IMR-90 (cell line): ENCODE measurements around the gene ACSF2. TPM values are rescaled to one million over a fixed set of nuclear protein-coding genes. Genes with fewer than 3 reads are reported as not detected.
A peak's percentile ranks its signal among the peaks of the same experiment; 100 is the strongest.

Source experiments
- ATAC-seq: fragments of 200-7000 bp; cut with Tn5 transposase; 2 replicates; pipeline ENCODE4 v1.9.1; 2020; ENCODE audit warnings: low read depth, mild to moderate bottlenecking, moderate library complexity
- BruUV-seq: library from RNA; stranded (reverse); fragments of 400-500 nt; replicated peaks from 2 replicates; lab custom pipeline; 2021; lab: Mats Ljungman, UMichigan
- CTCF ChIA-PET: fragments of 300-600 bp; formaldehyde crosslinking; extraction: SDS; loops from one replicate; lab custom pipeline; 2021; ENCODE audit warnings: antibody characterized with exemption; lab: Yijun Ruan, JAX
- POLR2A ChIA-PET: fragments of 300-600 bp; sonication (Branson Sonifier 250); formaldehyde crosslinking; loops from one replicate; lab custom pipeline; 2022; ENCODE audit warnings: antibody characterized with exemption; ENCODE audit not compliant: unreplicated experiment; lab: Charles Lee
- DNase-seq: peaks from one replicate; pipeline ENCODE4 v3.0.0; 2013
- H2AFZ ChIP-seq: replicated peaks from 2 replicates; pipeline ENCODE3; 2013; ENCODE audit warnings: low read length, mild to moderate bottlenecking; ENCODE audit not compliant: poor library complexity
- H2AK5ac ChIP-seq: 2 replicates; pipeline ENCODE4 v1.6.1; 2013; ENCODE audit warnings: low read depth, low read length, inconsistent platforms
- H2AK9ac ChIP-seq: replicated peaks from 2 replicates; pipeline ENCODE3; 2013; ENCODE audit warnings: mild to moderate bottlenecking, low read depth, low read length, moderate library complexity; ENCODE audit not compliant: poor library complexity
- H2BK120ac ChIP-seq: 2 replicates; pipeline ENCODE4 v1.6.1; 2013; ENCODE audit warnings: low read depth, low read length, inconsistent platforms
- H2BK15ac ChIP-seq: 3 replicates; pipeline ENCODE4 v1.6.1; 2013; ENCODE audit warnings: low read depth, low read length, inconsistent platforms
- H2BK20ac ChIP-seq: 2 replicates; pipeline ENCODE4 v1.6.1; 2013; ENCODE audit warnings: low read depth, mild to moderate bottlenecking, inconsistent platforms, low read length, moderate library complexity
- H2BK5ac ChIP-seq: 2 replicates; pipeline ENCODE4 v1.6.1; 2013; ENCODE audit warnings: mild to moderate bottlenecking, low read depth, low read length, inconsistent platforms; ENCODE audit not compliant: poor library complexity, severe bottlenecking
- H3K14ac ChIP-seq: replicated peaks from 2 replicates; pipeline ENCODE4 v1.6.1; 2013; ENCODE audit warnings: low read depth, low read length, inconsistent platforms
- H3K18ac ChIP-seq: 2 replicates; pipeline ENCODE4 v1.6.1; 2013; ENCODE audit warnings: low read depth, low read length, control low read depth
- H3K23ac ChIP-seq: 2 replicates; pipeline ENCODE4 v1.6.1; 2013; ENCODE audit warnings: low read depth, low read length, inconsistent platforms
- H3K27ac ChIP-seq: 2 replicates; pipeline ENCODE4 v1.5.1; 2013; ENCODE audit warnings: mild to moderate bottlenecking, control low read depth, low read length; ENCODE audit not compliant: insufficient read depth
- H3K27me3 ChIP-seq: 2 replicates; pipeline ENCODE4 v1.6.1; 2013; ENCODE audit warnings: low read length; ENCODE audit not compliant: control insufficient read depth, insufficient read depth
- H3K36me3 ChIP-seq: 2 replicates; pipeline ENCODE4 v1.6.1; 2013; ENCODE audit warnings: low read length, mixed read lengths; ENCODE audit not compliant: control insufficient read depth, insufficient read depth
- H3K4ac ChIP-seq: 2 replicates; pipeline ENCODE4 v1.6.1; 2013; ENCODE audit warnings: low read depth, low read length, inconsistent platforms
- H3K4me1 ChIP-seq: 2 replicates; pipeline ENCODE4 v1.6.1; 2013; ENCODE audit warnings: low read length, mixed read lengths; ENCODE audit not compliant: control insufficient read depth, insufficient read depth
- H3K4me2 ChIP-seq: 2 replicates; pipeline ENCODE4 v1.6.1; 2013; ENCODE audit warnings: low read depth, mild to moderate bottlenecking, control low read depth, low read length, moderate library complexity
- H3K4me3 ChIP-seq: 2 replicates; pipeline ENCODE4 v1.5.1; 2013; ENCODE audit warnings: low read depth, mild to moderate bottlenecking, control low read depth, low read length, moderate library complexity; ENCODE audit not compliant: insufficient read depth
- H3K56ac ChIP-seq: 2 replicates; pipeline ENCODE4 v1.6.1; 2013; ENCODE audit warnings: low read length, inconsistent platforms; ENCODE audit not compliant: insufficient read depth; ENCODE audit errors: extremely low read depth
- H3K79me1 ChIP-seq, 2 experiments: 2 replicates each; pipeline ENCODE4 v1.6.1; 2013; ENCODE audit warnings: low read length in 2 of 2, inconsistent platforms in 1 of 2, low read depth in 1 of 2
- H3K9ac ChIP-seq: 2 replicates; pipeline ENCODE4 v1.6.1; 2013; ENCODE audit warnings: low read depth, low read length, control low read depth
- H3K9me1 ChIP-seq: 2 replicates; pipeline ENCODE4 v1.6.1; 2013; ENCODE audit warnings: low read length, inconsistent platforms; ENCODE audit not compliant: insufficient read depth
- H3K9me3 ChIP-seq: 2 replicates; pipeline ENCODE4 v1.6.1; 2013; ENCODE audit warnings: low read length; ENCODE audit not compliant: control insufficient read depth, insufficient read depth
- H4K20me1 ChIP-seq: 2 replicates; pipeline ENCODE4 v1.6.1; 2013; ENCODE audit warnings: low read length, inconsistent platforms; ENCODE audit not compliant: insufficient read depth
- H4K5ac ChIP-seq: 2 replicates; pipeline ENCODE4 v1.6.1; 2013; ENCODE audit warnings: mild to moderate bottlenecking, low read depth, low read length, control low read depth
- H4K8ac ChIP-seq, 2 experiments: 2 replicates each; pipeline ENCODE4 v1.6.1; 2013; ENCODE audit warnings: low read depth in 2 of 2, low read length in 2 of 2, control low read depth in 1 of 2, inconsistent platforms in 1 of 2
- H4K91ac ChIP-seq: 2 replicates; pipeline ENCODE4 v1.6.1; 2013; ENCODE audit warnings: low read depth, low read length, inconsistent platforms; ENCODE audit not compliant: insufficient read depth
- CEBPB ChIP-seq: IDR thresholded peaks from 2 replicates; pipeline ENCODE4 v1.6.1; 2012; ENCODE audit warnings: low read depth, low read length, improper control_type of control experiment
- CHD1 ChIP-seq: IDR thresholded peaks from 2 replicates; pipeline ENCODE4 v1.6.1; 2012; ENCODE audit warnings: low read depth, low read length, improper control_type of control experiment
- MAFK ChIP-seq: IDR thresholded peaks from 2 replicates; pipeline ENCODE4 v1.6.1; 2012; ENCODE audit warnings: low read depth, low read length, improper control_type of control experiment
- MXI1 ChIP-seq: IDR thresholded peaks from 2 replicates; pipeline ENCODE4 v1.6.1; 2012; ENCODE audit warnings: low read depth, mild to moderate bottlenecking, low read length, moderate library complexity, borderline replicate concordance
- NFE2L2 ChIP-seq: fragments of 150-350 bp; IDR thresholded peaks from 2 replicates; pipeline ENCODE4 v1.6.1; 2016; ENCODE audit warnings: low read depth, mild to moderate bottlenecking, low read length
- POLR2A ChIP-seq: IDR thresholded peaks from 2 replicates; pipeline ENCODE4 v1.6.1; 2012; ENCODE audit warnings: mild to moderate bottlenecking, low read depth, low read length
- RCOR1 ChIP-seq: IDR thresholded peaks from 2 replicates; pipeline ENCODE4 v1.6.1; 2012; ENCODE audit warnings: mild to moderate bottlenecking, low read length, improper control_type of control experiment; ENCODE audit not compliant: insufficient replicate concordance
- RFX5 ChIP-seq: IDR thresholded peaks from 2 replicates; pipeline ENCODE4 v1.8.0; 2012; ENCODE audit warnings: low read depth, mild to moderate bottlenecking, low read length, moderate library complexity
- SMC3 ChIP-seq: fragments of 150-350 bp; IDR thresholded peaks from 2 replicates; pipeline ENCODE4 v1.6.1; 2016; ENCODE audit warnings: low read depth, mild to moderate bottlenecking, antibody characterized with exemption, low read length, moderate library complexity
- USF2 ChIP-seq: fragments of 150-350 bp; IDR thresholded peaks from 2 replicates; pipeline ENCODE4 v1.6.1; 2017; ENCODE audit warnings: mild to moderate bottlenecking, antibody characterized with exemption, low read length, low read depth
- WGBS, 2 experiments: methylation state at CpG; one replicate each; pipeline versions ENCODE4 v1.1.5 to v1.1.7; 2013; ENCODE audit warnings: missing lambda C conversion rate in 2 of 2; ENCODE audit not compliant: insufficient read length in 1 of 2; ENCODE audit errors: extremely low coverage in 2 of 2; 5-methylcytosine and 5-hydroxymethylcytosine counted together
- dilution Hi-C: fragments of 300-500 bp; cut with HindIII; formaldehyde crosslinking; loops from one replicate; pipeline ENCODE4 v1.14.3; 2018; ENCODE audit warnings: low sequenced_read_pairs; ENCODE audit not compliant: unreplicated experiment
- in situ Hi-C: fragments of 300-500 bp; cut with MboI; formaldehyde crosslinking; loops from 3 replicates; pipeline ENCODE4 v1.14.3; 2019; ENCODE audit warnings: low sequenced_read_pairs, inconsistent platforms, mixed read lengths
- intact Hi-C: fragments of 100-400 bp; cut with micrococcal nuclease; formaldehyde crosslinking; loops from 2 replicates; pipeline ENCODE4 v1.10.0; 2022
- polyA plus RNA-seq, 3 experiments: library from polyadenylated mRNA; depleted of rRNA; stranded (reverse); fragments of >200 nt; gene quantifications; 2 replicates each; pipeline ENCODE4 v1.2.3, GENCODE V29; 2012; ENCODE audit warnings: low replicate concordance in 1 of 3
- total RNA-seq: library from RNA; depleted of rRNA; stranded (reverse); fragments of >200 nt; gene quantifications from 2 replicates; pipeline ENCODE4 v1.2.3, GENCODE V29; 2012
- TF ChIP-seq, protein P1 (sequence below): fragments of 150-350 bp; IDR thresholded peaks from 2 replicates; pipeline ENCODE4 v1.6.1; 2016; ENCODE audit warnings: low read depth, mild to moderate bottlenecking, low read length, moderate library complexity, borderline replicate concordance
- TF ChIP-seq, protein P2 (sequence below): conservative IDR thresholded peaks from 2 replicates; pipeline ENCODE4 v1.5.1; 2012; ENCODE audit warnings: mild to moderate bottlenecking, low read depth, low read length, improper control_type of control experiment

ACSF2 gene
- total and polyA plus RNA-seq, 2 of the 4 experiments (the other 2 are of a cell fraction): 18.5 to 27.2 TPM

GRCh38 chr17:50381260-50381815, 44.7 kb upstream of the ACSF2 start (continued):
- TF ChIP-seq CHD1 (no peak), POLR2A (no peak), RFX5 (no peak), USF2 (no peak)

- Histone ChIP-seq H4K8ac (no peak overlapping the region), H3K9ac (no peak overlapping the region), H3K27me3 (no peaks in the 10 kb centered on the region), H2AFZ (no peak overlapping the region), H4K20me1 (peaks cover 34% of the 10 kb centered on the region), H2BK20ac (no peak overlapping the region), H4K91ac (no peak overlapping the region), H3K18ac (no peak overlapping the region), H2BK5ac (no peak overlapping the region), H2BK15ac (no peak overlapping the region), H3K23ac (no peak overlapping the region), H3K36me3 (peaks cover 60% of the 10 kb centered on the region), H4K5ac (no peak overlapping the region), H3K27ac (no peak overlapping the region), H3K56ac (no peak overlapping the region), H3K9me1 (no peaks in the 10 kb centered on the region), H2AK5ac (no peak overlapping the region), H3K4me3 (no peak overlapping the region), H3K9me3 (no peaks in the 10 kb centered on the region), H3K4ac (no peak overlapping the region), H3K14ac (no peak overlapping the region), H2BK120ac (no peak overlapping the region), H3K4me2 (no peak overlapping the region), H3K79me1 (peaks cover 19 to 41% of the 10 kb centered on the region in 2 experiments; a peak in 3 of 4 replicates), H3K4me1 (no peaks in the 10 kb centered on the region), H2AK9ac (no peak overlapping the region)
- ChIA-PET CTCF (no interaction called here), POLR2A (interaction anchor here (1.2 kb wide), 1 partner anchor 14 kb away, joined by 3 read pairs; no protein-coding TSS in a partner anchor)
- ATAC-seq: no peak
- BruUV-seq: TSS peak; percentile 89
- DNase-seq: no peak
- WGBS, 2 experiments: no CpG with 5 or more reads among the region's 3 CpGs
- dilution Hi-C loops (no loop called here), in situ Hi-C loops (no loop called here), intact Hi-C loops (no loop called here)
- TF ChIP-seq MXI1 (no peak), USF2 (no peak), SMC3 (no peak), CEBPB (no peak), RCOR1 (no peak), MAFK (no peak), NFE2L2 (no peak)
- TF ChIP-seq, protein P1, sequence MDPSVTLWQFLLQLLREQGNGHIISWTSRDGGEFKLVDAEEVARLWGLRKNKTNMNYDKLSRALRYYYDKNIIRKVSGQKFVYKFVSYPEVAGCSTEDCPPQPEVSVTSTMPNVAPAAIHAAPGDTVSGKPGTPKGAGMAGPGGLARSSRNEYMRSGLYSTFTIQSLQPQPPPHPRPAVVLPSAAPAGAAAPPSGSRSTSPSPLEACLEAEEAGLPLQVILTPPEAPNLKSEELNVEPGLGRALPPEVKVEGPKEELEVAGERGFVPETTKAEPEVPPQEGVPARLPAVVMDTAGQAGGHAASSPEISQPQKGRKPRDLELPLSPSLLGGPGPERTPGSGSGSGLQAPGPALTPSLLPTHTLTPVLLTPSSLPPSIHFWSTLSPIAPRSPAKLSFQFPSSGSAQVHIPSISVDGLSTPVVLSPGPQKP: no peak
- TF ChIP-seq, protein P2, sequence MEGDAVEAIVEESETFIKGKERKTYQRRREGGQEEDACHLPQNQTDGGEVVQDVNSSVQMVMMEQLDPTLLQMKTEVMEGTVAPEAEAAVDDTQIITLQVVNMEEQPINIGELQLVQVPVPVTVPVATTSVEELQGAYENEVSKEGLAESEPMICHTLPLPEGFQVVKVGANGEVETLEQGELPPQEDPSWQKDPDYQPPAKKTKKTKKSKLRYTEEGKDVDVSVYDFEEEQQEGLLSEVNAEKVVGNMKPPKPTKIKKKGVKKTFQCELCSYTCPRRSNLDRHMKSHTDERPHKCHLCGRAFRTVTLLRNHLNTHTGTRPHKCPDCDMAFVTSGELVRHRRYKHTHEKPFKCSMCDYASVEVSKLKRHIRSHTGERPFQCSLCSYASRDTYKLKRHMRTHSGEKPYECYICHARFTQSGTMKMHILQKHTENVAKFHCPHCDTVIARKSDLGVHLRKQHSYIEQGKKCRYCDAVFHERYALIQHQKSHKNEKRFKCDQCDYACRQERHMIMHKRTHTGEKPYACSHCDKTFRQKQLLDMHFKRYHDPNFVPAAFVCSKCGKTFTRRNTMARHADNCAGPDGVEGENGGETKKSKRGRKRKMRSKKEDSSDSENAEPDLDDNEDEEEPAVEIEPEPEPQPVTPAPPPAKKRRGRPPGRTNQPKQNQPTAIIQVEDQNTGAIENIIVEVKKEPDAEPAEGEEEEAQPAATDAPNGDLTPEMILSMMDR: no peak
These were observed 44.1 kb upstream of the ACSF2 start for GRCh38 chr17:50381920-50382319.
